T-helper 9 cell (primary cell): ENCODE data around the gene GNAQ.

Experiments used
- DNase-seq: peaks from one replicate; pipeline ENCODE4 v3.0.0-alpha.2; 2020

The GNAQ gene

GRCh38 chr9:78030553-78031443 lies 813 bp downstream of the GNAQ start:
- peak; percentile 39 for DNase-seq

GRCh38 chr9:78030296-78030552 lies 1.4 kb downstream of the GNAQ start:
- no peak for DNase-seq

GRCh38 chr9:78029551-78030295 lies 1.9 kb downstream of the GNAQ start:
- no peak for DNase-seq

GRCh38 chr9:78028926-78029325 lies 2.7 kb downstream of the GNAQ start:
- no peak for DNase-seq

- DNase-seq = no peak
Observed at GRCh38 chr9:78026947-78027346, 4.7 kb downstream of the GNAQ start.

- DNase-seq = no peak
Observed at GRCh38 chr9:78026416-78026815, 5.2 kb downstream of the GNAQ start.

GRCh38 chr9:78025186-78025585 lies 6.4 kb downstream of the GNAQ start:
- no peak for DNase-seq

- DNase-seq = no peak
Observed at GRCh38 chr9:78023003-78023741, 8.4 kb downstream of the GNAQ start.

GRCh38 chr9:78021697-78022096 lies 9.9 kb downstream of the GNAQ start:
- DNase-seq = no peak

DNA sequence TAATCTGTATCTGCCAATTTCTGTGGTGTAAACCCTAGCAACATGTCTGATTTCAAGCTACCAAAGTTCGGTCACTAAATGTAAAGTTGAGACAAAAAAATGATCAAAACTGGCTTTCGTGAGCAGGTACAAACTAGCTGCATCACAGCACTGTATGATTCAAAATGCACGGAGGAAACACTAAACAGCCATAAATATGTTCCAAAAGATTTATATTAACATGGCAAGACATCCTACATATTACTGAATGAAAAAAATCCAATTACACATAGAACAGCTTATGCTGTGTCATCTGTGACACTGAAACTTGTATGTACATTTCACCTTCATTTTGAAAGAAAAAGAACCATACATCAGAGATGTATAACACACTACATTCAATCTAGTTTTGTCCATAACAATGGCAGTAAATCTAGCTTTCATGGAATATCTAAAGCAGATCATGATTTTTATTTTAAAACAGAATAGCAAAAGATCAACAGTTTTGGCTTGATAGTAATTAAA lies 14.4 kb downstream of the GNAQ start:
- DNase-seq = no peak

DNA sequence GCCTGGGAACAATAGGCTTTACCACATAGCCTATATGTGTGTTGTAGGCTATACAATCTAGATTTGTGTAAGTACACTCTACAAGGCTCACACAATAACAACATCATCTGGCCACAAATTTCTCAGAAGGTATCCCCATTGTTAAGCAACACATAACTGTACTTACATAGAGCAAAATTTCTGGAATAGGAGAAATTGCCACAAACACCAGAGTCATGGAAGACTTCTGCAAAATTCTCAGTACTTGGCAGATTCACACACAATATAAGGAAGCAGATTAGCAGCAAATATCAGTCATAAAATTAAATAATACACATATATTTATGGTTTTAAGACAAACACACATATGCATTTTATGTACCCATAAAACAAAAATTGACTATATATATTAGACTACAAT lies 16.4 kb downstream of the GNAQ start:
- no peak for DNase-seq

DNA sequence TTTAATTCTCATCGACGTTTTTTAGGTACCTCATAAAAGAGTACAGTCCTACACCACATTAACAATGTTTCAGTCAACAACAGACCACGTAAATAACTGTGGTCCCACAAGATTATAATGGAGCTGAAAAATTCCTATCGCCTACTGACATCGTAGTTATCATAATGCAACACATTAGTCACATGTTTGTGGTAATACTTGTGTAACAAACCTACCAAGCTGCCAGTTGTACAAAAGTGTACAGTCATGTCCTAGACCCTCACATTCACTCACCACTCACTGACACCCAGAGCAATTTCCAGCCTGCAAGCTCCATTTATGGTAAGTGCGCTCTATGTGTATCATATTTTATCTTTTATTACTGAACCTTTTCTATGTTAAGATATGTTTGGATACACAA lies 16.8 kb downstream of the GNAQ start:
- DNase-seq = no peak

GRCh38 chr9:78013934-78014333 lies 17.7 kb downstream of the GNAQ start:
- no peak for DNase-seq

- DNase-seq = no peak
Observed at GRCh38 chr9:78011049-78011448, 20.6 kb downstream of the GNAQ start.

- no peak for DNase-seq
Observed at GRCh38 chr9:78010445-78010844, 21.2 kb downstream of the GNAQ start.

DNA sequence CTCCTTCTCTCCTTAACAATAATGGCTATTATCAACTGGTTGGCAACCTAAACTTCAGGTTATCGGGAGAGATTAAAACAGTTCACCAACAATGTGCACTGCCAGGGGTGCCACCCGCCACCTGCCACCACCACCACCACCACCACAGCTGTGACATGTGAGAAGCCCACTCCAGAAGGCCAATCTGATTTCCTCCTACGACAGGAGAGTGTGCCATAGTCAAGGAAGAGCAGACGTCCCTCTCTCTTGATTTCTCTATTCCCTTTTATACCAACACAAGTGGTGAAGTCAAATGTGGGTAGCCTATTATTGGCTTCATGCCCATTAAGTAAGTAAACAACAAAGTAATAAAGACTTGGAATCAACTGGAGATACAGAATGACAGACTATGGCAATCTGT lies 22.4 kb downstream of the GNAQ start:
- no peak for DNase-seq

- DNase-seq = no peak
Observed at GRCh38 chr9:78006734-78007133, 24.9 kb downstream of the GNAQ start.

DNA sequence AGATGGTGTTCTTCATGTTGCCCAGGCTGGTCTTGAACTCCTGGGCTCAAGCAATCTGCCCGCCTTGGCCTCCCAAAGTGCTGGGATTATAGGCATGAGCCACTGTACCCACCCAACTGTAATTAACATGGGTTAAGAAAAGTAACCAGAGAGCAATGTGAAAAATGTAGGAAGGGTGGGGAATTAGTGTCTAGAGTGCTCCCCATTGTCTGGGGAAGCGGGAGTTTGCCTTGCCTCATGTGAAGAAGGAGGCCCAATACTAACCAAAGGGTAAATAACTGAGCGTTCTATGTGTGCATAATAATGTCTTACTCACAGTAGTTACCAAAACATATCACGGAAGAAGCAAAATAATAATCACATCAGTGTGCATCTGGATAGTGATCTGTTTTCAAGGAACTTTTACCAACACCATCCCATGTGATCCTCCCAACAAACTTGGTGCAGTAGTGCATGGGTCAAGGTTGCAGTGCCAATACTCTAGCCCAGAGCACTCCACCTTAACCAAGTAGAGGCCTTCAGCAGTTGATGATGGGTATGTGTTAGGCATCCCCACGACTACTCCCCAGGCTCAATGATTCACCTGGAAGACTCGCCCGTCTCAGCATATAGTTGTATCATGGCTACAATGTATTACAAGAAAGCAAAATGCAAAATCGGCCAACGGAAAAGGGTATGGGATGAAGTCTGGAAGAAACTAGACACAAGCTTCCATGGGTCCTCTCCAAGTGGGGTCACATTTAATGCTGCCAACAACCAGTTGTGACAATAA lies 26.2 kb downstream of the GNAQ start:
- no peak for DNase-seq

DNA sequence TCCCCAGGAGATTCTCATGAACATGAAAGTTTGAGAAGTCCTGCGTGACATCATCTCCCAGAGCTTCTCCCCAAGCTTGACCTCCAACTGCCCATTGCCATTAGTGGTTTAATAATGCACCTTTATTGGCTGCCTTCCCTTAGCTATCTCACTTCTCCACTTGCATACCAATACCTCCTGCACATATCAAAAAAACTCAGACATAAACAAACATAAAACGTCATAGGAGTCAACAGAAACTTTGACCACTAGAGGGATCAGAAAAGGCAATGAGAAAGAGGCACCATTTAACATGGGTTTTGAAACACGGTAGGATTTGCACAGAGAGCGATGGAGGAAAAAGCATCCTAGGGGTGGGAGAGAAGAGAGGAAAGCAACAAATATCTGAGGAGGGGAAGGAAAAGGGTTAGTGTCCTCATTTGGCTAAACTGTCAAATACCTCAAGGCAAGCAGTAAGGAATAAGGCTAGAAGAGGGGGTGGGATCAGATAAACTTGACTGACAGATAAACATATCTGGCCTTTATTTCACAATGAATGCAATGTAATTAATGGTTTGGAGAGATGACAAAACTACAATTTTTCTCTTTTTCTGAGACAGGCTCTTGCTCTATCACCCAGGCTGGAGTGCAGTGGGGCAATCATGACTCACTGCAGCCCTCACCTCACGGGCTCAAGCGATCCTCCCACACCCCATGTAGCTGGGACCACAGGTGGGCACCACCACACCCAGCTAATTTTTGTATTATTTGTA lies 27.0 kb downstream of the GNAQ start:
- no peak for DNase-seq

DNA sequence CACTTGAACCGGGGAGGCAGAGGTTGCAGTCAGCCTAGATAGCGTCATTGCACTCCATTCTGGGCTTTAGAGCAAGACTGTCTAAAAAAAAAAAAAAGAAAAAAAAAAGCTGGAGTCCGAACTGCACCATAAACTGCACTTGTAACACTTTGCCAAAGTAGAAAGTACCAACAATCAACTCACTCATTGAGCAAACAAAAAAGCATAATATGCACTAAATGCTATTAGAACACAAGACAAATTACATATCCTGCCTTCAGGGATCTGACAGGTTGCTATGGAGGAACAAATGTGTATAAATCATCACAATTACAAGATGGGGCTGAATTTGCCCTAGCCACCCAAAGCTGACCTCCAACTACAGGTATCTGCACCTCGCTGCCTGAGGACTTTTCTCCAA lies 27.9 kb downstream of the GNAQ start:
- no peak for DNase-seq

DNA sequence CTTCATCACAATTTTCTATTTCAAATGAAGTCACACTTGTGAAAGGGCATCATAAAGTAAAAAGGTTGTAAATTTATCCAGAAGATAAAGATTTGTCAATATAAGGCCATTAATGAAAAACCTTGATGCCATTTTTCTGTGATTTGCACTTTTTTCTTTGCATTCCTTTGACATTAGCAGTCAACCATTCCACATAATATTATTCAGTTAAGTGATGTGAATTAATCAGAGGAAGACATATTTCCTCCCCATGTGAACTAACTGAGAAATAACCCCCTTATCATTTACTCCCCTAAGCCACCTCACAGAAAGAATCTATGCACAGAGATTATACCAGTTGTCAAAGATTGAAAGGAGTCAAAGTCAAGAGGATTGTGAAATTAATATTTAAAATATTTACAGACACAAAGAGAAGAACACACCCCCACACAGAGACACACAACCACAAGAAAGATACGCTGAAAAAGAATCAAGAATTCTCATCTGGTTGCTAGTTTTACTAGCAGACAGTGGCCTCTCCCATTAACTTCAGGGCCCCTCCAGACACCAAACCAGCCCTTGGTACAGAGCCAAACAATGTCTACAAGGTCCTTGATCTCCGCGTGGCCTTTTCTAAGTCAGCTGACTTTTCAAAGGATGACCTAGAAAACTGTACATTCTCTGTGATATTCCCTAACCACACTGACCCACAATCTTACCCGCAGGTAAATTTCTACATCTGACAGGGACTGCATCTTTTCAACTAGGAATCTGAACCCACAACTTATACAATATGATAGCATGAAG lies 29.5 kb downstream of the GNAQ start:
- no peak for DNase-seq
